ENCODE results near the gene MANBA. TPM values are rescaled to one million over a fixed set of nuclear protein-coding genes. Genes with fewer than 3 reads are reported as not detected.
"Not testable (repeated sequence)": the region's sequence is repeated elsewhere in the genome, so short reads cannot be mapped to it uniquely, and the experiment has no call there.

The MANBA gene
- total RNA-seq, 6 experiments from 2014 or later = 11.3 to 18.2 (median 13.9) TPM

DNA sequence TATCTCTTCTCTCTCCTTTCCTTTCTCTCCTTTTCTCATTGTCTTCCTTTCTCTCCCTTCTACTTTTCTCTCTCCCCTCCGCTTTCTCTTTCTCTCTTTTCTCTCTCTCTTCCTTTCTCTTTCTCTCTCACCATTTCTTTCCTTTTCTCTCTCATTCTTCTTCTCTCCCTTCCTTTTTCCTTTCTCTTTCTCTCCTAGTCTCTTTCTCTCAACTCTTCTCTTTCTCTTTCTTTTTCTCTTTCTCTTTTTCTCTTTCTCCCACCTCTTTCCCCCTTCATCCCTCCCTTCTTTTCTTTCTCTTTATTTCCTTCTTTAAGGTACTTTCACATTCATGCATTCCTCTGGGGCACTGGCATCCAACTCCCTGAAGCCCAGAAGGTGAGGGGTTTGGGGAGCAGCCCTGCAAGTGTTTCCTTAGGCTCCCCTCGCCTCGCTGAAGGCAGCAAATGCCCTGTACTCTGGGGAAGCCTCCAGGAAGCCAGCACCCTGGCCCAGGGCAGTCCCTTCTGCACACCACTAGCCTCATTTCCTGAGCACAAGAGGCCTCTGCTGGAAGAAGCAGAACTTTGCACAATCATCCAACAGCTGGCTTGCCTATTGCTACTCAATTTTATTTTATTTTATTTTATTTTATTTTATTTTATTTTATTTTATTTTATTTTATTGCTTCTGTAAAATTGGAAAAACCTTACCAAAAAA is 135.4 kb downstream of the MANBA start:
- intact Hi-C loops (cut with DNase I) = no loop called here
- H3K9me3 ChIP-seq = no peaks in the 10 kb centered on the region
- H3K36me3 ChIP-seq = no peaks in the 10 kb centered on the region
- H3K27ac ChIP-seq = no peak overlapping the region
- DNase-seq = peak in 2 of 3 donors; percentile 57 to 66
- TF ChIP-seq POLR2A (IDR thresholded peaks at IDR 0.05) = no peak
- TF ChIP-seq, protein P1, sequence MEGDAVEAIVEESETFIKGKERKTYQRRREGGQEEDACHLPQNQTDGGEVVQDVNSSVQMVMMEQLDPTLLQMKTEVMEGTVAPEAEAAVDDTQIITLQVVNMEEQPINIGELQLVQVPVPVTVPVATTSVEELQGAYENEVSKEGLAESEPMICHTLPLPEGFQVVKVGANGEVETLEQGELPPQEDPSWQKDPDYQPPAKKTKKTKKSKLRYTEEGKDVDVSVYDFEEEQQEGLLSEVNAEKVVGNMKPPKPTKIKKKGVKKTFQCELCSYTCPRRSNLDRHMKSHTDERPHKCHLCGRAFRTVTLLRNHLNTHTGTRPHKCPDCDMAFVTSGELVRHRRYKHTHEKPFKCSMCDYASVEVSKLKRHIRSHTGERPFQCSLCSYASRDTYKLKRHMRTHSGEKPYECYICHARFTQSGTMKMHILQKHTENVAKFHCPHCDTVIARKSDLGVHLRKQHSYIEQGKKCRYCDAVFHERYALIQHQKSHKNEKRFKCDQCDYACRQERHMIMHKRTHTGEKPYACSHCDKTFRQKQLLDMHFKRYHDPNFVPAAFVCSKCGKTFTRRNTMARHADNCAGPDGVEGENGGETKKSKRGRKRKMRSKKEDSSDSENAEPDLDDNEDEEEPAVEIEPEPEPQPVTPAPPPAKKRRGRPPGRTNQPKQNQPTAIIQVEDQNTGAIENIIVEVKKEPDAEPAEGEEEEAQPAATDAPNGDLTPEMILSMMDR (IDR thresholded peaks at IDR 0.05) = peak; percentile 30 to 48 (median 34)
- H3K4me3 ChIP-seq = no peak overlapping the region
- 51% methylated on average over 3 of the region's 3 CpGs for WGBS (ENCODE audit: insufficient coverage, low coverage, low lambda C conversion rate, missing lambda C conversion rate)
- H3K27me3 ChIP-seq = no peaks in the 10 kb centered on the region
- ATAC-seq = peak; percentile 49 to 81 (median 68)
- peaks cover 0 to 5% (median 1%) of the 10 kb centered on the region in 4 donors for H3K4me1 ChIP-seq

DNA sequence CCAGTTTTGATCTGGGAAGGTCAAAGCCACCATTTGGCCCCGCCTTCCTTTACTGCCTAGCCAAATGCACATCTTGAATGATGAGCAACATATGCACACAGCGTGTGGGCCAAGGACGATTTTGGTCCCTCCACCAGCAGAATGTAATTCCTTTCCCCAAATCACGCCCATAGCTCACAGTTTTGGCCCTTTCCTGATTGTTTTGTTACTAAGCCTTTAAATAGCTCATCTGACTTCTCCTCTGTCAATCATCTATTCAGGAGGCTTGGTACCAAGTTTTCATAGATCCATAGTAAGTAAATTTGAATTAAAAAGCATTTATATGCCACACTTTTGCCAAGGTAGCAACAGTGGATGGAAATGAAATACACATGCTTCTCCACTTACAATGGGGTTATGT is 136.3 kb downstream of the MANBA start:
- H3K27ac ChIP-seq = no peak overlapping the region
- no peak for ATAC-seq
- 72% methylated on average over 3 of the region's 4 CpGs for WGBS (ENCODE audit: insufficient coverage, low coverage, low lambda C conversion rate, missing lambda C conversion rate)
- no peaks in the 10 kb centered on the region for H3K27me3 ChIP-seq
- H3K4me1 ChIP-seq = peaks cover 0 to 5% (median 2%) of the 10 kb centered on the region in 4 donors
- DNase-seq = no peak
- TF ChIP-seq, protein P1 (IDR thresholded peaks at IDR 0.05) = no peak
- TF ChIP-seq POLR2A (IDR thresholded peaks at IDR 0.05) = no peak
- H3K9me3 ChIP-seq = no peaks in the 10 kb centered on the region
- H3K36me3 ChIP-seq = no peaks in the 10 kb centered on the region
- no peak overlapping the region for H3K4me3 ChIP-seq
- intact Hi-C loops (cut with DNase I) = no loop called here

DNA sequence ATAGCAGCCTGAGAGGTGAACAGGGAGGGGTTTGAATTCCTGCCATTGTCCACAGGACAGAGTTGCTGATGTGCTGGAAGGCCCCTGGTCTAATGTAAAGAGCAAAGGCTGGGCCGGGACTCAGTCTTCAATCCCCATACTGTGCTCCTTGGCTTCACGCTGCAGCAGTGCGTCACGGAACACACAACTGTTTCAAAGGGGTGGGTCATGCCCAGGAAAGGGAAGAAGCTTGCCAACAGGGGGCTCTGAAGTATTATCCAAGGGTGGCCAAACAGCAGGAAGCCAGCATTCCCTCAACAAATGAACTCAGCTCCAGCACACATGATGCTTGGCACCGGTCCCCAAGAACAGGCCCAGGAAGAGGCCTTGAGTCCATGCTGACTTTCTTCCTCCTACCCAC is 137.1 kb downstream of the MANBA start:
- DNase-seq (no peak), ATAC-seq (no peak)
- Histone ChIP-seq H3K9me3 (no peaks in the 10 kb centered on the region), H3K27me3 (no peaks in the 10 kb centered on the region), H3K36me3 (no peaks in the 10 kb centered on the region), H3K27ac (no peak overlapping the region), H3K4me1 (peaks cover 0 to 5% (median 2%) of the 10 kb centered on the region in 4 donors), H3K4me3 (no peak overlapping the region)
- intact Hi-C loops (cut with DNase I) = no loop called here
- TF ChIP-seq, protein P1 (IDR thresholded peaks at IDR 0.05) = no peak
- no peak for TF ChIP-seq POLR2A (IDR thresholded peaks at IDR 0.05)
- WGBS (ENCODE audit: insufficient coverage, low coverage, low lambda C conversion rate, missing lambda C conversion rate) = 71% methylated on average over 2 of the region's 5 CpGs

DNA sequence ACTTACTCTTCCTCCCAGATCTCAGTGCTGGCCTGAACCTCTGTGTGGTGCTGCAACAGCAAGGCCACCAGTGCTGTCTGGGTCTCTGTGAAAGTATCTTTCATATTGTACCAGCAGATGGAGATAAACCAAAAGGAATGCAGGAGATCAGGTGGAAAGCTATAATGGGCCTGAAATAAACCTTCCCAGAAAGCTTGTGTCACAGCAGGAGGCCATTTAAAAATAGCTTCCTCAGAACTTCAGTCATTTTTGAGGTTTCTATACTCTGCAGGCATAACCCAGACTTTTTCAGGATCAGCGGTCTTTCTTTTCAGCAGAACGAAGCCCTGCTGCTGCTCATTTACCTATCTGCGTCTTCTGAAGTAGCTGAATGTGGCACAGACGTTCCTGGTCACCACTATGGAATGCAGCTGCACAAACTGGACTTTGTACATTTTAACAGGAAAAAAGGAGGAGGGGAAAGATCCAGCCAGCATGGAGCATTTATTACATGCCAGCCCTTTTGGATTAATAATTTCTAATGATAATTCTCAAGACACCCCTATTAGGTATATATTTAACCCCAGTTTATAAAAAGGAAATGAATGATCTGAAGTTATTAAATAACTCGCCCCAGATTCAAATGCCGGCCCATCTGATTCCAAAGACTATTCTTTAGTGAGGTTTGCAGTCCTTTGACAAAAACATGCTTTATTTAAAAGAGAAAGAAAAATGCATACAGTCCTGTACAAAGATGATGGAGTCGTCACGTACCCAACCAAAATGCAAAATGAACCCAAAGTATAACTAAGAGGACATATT is 139.9 kb downstream of the MANBA start:
- peak overlapping the region; percentile 71 to 91 (median 76) for H3K27ac ChIP-seq
- no peaks in the 10 kb centered on the region for H3K27me3 ChIP-seq
- 20% methylated on average over 8 of the region's 8 CpGs for WGBS (ENCODE audit: insufficient coverage, low coverage, low lambda C conversion rate, missing lambda C conversion rate)
- peaks cover 0 to 5% (median 2%) of the 10 kb centered on the region in 4 donors for H3K4me1 ChIP-seq
- peaks cover 0 to 10% (median 2%) of the 10 kb centered on the region in 4 donors for H3K36me3 ChIP-seq
- DNase-seq = peak in 2 of 3 donors; percentile 34 to 60
- H3K4me3 ChIP-seq = peak overlapping the region in 2 of 3 donors; percentile 12 to 29
- H3K9me3 ChIP-seq = no peaks in the 10 kb centered on the region
- peak; percentile 88 to 96 (median 94) for ATAC-seq
- TF ChIP-seq POLR2A (IDR thresholded peaks at IDR 0.05) = peak; percentile 27
- TF ChIP-seq, protein P1 (IDR thresholded peaks at IDR 0.05) = peak; percentile 40 to 78 (median 58)
- intact Hi-C loops (cut with DNase I) = no loop called here

DNA sequence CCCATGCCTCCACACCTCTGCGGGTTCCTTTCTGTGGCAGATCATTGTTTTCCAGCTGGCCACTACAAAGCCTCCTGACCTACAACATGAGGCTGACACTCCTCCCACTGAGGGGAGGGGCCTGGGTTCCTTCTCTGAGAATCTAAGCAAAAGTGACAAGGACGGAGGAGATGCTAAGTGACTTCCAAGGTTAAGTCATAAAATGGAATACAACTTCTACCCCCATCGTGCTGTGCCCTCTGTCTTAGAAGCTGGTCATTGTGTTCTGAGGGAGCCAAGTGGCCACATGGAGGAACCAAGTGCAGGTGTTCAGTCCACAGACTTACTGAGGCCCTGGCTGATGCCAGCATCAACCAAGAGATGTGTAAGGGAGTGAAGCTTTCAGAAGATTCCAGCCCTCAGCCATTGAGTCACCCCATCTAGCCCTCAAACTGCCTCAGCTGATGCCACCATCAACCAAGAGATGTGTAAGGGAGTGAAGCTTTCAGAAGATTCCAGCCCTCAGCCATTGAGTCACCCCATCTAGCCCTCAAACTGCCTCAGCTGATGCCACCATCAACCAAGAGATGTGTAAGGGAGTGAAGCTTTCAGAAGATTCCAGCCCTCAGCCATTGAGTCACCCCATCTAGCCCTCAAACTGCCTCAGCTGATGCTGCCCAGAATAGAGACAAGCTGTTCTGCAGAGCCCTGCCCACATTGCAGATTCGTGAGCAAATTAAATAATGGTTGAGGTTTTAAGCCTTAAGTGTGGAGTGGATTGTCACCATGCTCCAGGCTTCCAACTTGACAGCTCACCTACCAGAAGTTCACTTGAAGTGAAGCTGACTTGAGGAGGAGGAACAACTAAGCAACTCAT is 140.8 kb downstream of the MANBA start:
- Histone ChIP-seq H3K27ac (peak overlapping the region; percentile 71 to 91 (median 76)), H3K4me3 (peak overlapping the region in 1 of 3 donors; percentile 12), H3K36me3 (peaks cover 0 to 15% (median 2%) of the 10 kb centered on the region in 4 donors)
- not testable (repeated sequence) for H3K9me3 ChIP-seq, DNase-seq, H3K4me1 ChIP-seq, H3K27me3 ChIP-seq
- intact Hi-C loops (cut with DNase I) = loop anchor here in 1 of 2 donors (10.0 kb wide), 1 partner anchor 385 kb away; no protein-coding TSS in a partner anchor
- ATAC-seq = peak in 2 of 4 donors; percentile 2 to 33
- 64% methylated on average over 2 of the region's 4 CpGs for WGBS (ENCODE audit: insufficient coverage, low coverage, low lambda C conversion rate, missing lambda C conversion rate)

DNA sequence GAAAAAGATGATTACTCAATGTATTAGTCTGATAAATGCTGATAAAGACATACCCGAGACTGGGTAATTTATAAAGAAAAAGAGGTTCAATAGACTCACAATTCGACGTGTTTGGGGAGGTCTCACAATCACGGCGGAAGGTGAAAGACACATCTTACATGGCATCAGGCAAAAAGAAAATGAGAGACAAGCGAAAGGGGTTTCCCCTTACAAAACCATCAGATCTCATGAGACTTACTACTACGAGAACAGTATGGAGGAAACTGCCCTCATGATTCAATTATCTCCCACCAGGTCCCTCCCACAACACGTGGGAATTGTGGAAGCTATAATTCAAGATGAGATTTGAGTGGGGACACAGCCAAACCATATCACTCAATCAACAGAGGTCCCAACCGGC is 141.7 kb downstream of the MANBA start:
- not testable (repeated sequence) for H3K9me3 ChIP-seq, H3K27ac ChIP-seq, H3K4me1 ChIP-seq, H3K4me3 ChIP-seq, ATAC-seq, H3K27me3 ChIP-seq, DNase-seq
- intact Hi-C loops (cut with DNase I) = loop anchor here in 1 of 2 donors (10.0 kb wide), 1 partner anchor 386 kb away; no protein-coding TSS in a partner anchor
- 81% methylated on average over 9 of the region's 9 CpGs for WGBS (ENCODE audit: insufficient coverage, low coverage, low lambda C conversion rate, missing lambda C conversion rate)
- peaks cover 0 to 21% (median 3%) of the 10 kb centered on the region in 4 donors for H3K36me3 ChIP-seq
